Parathyroid adenoma (tissue), 2 donors: ENCODE measurements around the gene EXOSC9.
"Not testable (repeated sequence)": the region's sequence is repeated elsewhere in the genome, so short reads cannot be mapped to it uniquely, and the experiment has no call there.

Experiments used
- H2AFZ ChIP-seq: fragments of 300-600 bp; sonication (generic); one replicate; pipeline ENCODE4 v1.7.0; 2017; ENCODE audit warnings: antibody characterized with exemption, mild to moderate bottlenecking
- H3K27ac ChIP-seq: fragments of 300-600 bp; sonication (generic); one replicate; pipeline ENCODE4 v1.7.0; 2017
- H3K27me3 ChIP-seq: fragments of 300-600 bp; sonication (generic); one replicate; pipeline ENCODE4 v1.7.0; 2017; ENCODE audit warnings: low read length; ENCODE audit not compliant: control insufficient read depth, insufficient read depth
- H3K36me3 ChIP-seq: fragments of 300-600 bp; sonication (generic); one replicate; pipeline ENCODE4 v1.7.0; 2017; ENCODE audit warnings: low read length; ENCODE audit not compliant: control insufficient read depth, insufficient read depth
- H3K4me1 ChIP-seq: fragments of 300-600 bp; sonication (generic); one replicate; pipeline ENCODE4 v1.7.0; 2017; ENCODE audit warnings: control low read depth
- H3K4me2 ChIP-seq: fragments of 300-600 bp; sonication (generic); one replicate; pipeline ENCODE4 v1.7.0; 2017; ENCODE audit warnings: low read length
- H3K4me3 ChIP-seq: fragments of 300-600 bp; sonication (generic); one replicate; pipeline ENCODE4 v1.7.0; 2017; ENCODE audit warnings: low read depth, low read length
- H3K79me2 ChIP-seq: fragments of 300-600 bp; sonication (generic); one replicate; pipeline ENCODE4 v1.7.0; 2017; ENCODE audit warnings: control low read depth
- H3K9ac ChIP-seq: fragments of 300-600 bp; sonication (generic); one replicate; pipeline ENCODE4 v1.7.0; 2017; ENCODE audit warnings: mild to moderate bottlenecking
- H3K9me3 ChIP-seq: fragments of 300-600 bp; sonication (generic); one replicate; pipeline ENCODE4 v1.7.0; 2017; ENCODE audit warnings: low read length; ENCODE audit not compliant: control insufficient read depth
- TF ChIP-seq, protein P1 (sequence below): fragments of 300-600 bp; sonication (generic); IDR thresholded peaks from one replicate; pipeline ENCODE4 v1.7.0; 2017; ENCODE audit warnings: antibody characterized with exemption, mild to moderate bottlenecking
- donor health status: primary hyperparathyroidism.

The EXOSC9 gene, protein sequence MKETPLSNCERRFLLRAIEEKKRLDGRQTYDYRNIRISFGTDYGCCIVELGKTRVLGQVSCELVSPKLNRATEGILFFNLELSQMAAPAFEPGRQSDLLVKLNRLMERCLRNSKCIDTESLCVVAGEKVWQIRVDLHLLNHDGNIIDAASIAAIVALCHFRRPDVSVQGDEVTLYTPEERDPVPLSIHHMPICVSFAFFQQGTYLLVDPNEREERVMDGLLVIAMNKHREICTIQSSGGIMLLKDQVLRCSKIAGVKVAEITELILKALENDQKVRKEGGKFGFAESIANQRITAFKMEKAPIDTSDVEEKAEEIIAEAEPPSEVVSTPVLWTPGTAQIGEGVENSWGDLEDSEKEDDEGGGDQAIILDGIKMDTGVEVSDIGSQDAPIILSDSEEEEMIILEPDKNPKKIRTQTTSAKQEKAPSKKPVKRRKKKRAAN

DNA sequence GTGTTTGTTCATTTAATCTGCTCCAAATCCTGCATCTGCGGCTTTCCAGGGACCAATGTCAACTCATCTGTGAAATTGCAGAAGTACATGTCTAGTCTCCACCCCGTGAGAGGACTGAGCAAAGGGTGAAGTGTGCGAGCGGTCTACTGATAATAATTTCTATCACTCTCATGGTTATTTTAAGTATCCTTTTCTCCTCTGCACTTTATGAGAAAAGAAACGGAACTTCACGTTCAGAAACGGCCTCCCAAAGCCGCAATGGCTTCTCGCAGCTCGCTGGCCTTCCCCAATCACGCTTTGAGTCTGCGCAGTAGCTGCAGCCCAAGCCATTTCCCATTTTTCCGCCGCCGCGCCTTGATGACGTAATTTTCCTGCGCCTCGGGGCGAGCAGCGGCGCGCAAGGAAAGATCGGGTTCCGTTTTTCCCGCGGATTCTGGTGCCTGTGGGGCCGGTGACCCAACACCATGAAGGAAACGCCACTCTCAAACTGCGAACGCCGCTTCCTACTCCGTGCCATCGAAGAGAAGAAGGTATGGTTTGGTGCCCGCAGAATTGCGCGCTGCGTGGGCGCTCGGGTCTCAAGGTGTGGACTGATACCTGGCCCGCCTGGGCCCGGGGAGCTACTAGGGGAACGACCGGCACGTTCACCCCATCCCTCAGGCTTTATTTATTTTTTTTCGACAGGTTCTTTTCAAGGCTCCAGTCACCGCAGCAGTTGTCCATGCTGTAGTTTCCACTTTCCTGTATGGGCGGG lies at the start of gene EXOSC9:
Gene EXOSC9, plus strand, starts transcription at position 363 of the 754 bp plus-strand sequence. Its CDS starts 102 bp downstream, at position 465.
- peak within 1 kb of the TSS; percentile 96 for H3K4me2 ChIP-seq
- H3K27ac ChIP-seq: peak within 1 kb of the TSS; percentile 90
- no peaks in the 10 kb centered on the region for H3K9me3 ChIP-seq
- H3K4me3 ChIP-seq: peak within 1 kb of the TSS; percentile 78
- no peaks in the 10 kb centered on the region for H3K79me2 ChIP-seq
- H2AFZ ChIP-seq: peak within 1 kb of the TSS; percentile 100
- no peaks in the 10 kb centered on the region for H3K36me3 ChIP-seq
- no peaks in the 10 kb centered on the region for H3K27me3 ChIP-seq
- peaks cover 2% of the 10 kb centered on the region for H3K4me1 ChIP-seq
- peak within 1 kb of the TSS; percentile 67 for H3K9ac ChIP-seq
- TF ChIP-seq, protein P1, sequence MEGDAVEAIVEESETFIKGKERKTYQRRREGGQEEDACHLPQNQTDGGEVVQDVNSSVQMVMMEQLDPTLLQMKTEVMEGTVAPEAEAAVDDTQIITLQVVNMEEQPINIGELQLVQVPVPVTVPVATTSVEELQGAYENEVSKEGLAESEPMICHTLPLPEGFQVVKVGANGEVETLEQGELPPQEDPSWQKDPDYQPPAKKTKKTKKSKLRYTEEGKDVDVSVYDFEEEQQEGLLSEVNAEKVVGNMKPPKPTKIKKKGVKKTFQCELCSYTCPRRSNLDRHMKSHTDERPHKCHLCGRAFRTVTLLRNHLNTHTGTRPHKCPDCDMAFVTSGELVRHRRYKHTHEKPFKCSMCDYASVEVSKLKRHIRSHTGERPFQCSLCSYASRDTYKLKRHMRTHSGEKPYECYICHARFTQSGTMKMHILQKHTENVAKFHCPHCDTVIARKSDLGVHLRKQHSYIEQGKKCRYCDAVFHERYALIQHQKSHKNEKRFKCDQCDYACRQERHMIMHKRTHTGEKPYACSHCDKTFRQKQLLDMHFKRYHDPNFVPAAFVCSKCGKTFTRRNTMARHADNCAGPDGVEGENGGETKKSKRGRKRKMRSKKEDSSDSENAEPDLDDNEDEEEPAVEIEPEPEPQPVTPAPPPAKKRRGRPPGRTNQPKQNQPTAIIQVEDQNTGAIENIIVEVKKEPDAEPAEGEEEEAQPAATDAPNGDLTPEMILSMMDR: no peak

DNA sequence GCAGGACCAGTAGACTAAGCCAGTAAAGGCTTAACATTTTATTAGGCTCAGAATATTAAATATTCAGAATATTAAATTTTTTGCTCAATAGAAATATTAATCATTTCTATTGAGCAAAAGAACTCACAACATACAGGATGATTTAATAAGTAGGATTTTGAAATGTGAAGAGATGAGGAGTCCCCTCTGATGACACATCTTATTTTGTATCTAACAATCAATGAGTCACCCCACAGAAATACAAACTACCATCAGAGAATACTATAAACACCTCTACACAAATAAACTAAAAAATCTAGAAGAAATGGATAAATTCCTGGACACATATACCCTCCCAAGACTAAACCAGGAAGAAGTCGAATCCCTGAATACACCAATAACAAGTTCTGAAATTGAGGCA lies 49.0 kb upstream of the EXOSC9 start:
- not testable (repeated sequence) for H3K27me3 ChIP-seq, H3K4me2 ChIP-seq, H3K9ac ChIP-seq, H3K4me3 ChIP-seq, H3K36me3 ChIP-seq, H3K79me2 ChIP-seq, H3K9me3 ChIP-seq, H2AFZ ChIP-seq, H3K4me1 ChIP-seq, H3K27ac ChIP-seq

DNA sequence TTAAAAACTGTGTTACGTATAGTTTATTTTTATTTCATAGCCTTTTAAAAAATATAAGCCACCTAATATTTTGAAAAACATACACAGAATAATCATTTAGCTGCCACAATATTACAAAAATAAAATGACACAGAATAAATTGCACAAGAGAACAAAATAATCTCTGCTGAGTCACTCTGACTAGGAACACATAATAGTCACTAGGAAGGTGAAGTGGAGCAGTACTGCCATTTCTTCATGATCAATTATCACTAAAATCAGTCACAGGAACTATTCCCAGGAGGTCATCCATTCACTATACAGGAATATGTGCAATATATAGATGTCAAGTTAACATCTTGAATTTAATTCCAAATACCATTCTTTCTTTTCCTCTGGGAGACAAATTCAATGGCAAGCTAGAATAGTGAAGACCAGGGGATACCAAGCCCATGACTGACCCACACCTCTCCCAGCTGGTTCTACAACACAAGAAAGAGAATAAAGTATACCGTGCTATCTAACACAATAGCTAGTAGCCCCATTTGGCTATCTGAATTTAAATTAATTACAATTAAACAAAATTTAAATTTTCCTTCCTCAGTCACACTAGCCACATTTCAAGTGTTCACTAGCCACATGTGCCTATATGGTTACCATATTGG lies 42.1 kb upstream of the EXOSC9 start:
- Histone ChIP-seq H3K79me2 (no peaks in the 10 kb centered on the region), H3K4me3 (no peak overlapping the region), H3K27me3 (no peaks in the 10 kb centered on the region), H2AFZ (no peak overlapping the region), H3K27ac (no peak overlapping the region), H3K36me3 (no peaks in the 10 kb centered on the region), H3K4me2 (no peak overlapping the region), H3K4me1 (no peaks in the 10 kb centered on the region), H3K9me3 (no peaks in the 10 kb centered on the region), H3K9ac (no peak overlapping the region)
- TF ChIP-seq, protein P1: no peak

DNA sequence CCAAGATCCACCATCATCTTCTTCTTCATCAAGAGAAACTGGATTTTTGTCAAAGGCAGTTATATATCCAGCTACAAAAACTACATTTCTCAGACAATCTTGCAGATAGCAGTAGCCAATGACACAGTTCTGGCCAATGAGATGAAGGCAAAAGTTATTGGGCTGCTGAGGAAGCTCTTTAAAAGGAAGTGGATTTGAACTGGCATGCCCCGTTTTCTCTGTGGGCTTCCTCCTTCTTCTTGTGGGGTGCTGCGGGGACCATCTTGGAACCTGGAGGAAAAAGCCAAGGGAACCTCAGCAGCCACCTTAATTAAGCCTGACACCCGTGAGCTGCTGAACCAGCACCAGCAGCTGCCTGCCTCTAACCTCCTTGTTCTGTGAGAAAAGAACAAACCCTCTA lies 40.9 kb upstream of the EXOSC9 start:
- no peak overlapping the region for H3K4me3 ChIP-seq
- H3K36me3 ChIP-seq: no peaks in the 10 kb centered on the region
- no peaks in the 10 kb centered on the region for H3K4me1 ChIP-seq
- no peaks in the 10 kb centered on the region for H3K79me2 ChIP-seq
- no peak overlapping the region for H3K9ac ChIP-seq
- H3K27ac ChIP-seq: no peak overlapping the region
- H2AFZ ChIP-seq: no peak overlapping the region
- TF ChIP-seq, protein P1: no peak
- H3K4me2 ChIP-seq: no peak overlapping the region
- H3K9me3 ChIP-seq: no peaks in the 10 kb centered on the region
- no peaks in the 10 kb centered on the region for H3K27me3 ChIP-seq

DNA sequence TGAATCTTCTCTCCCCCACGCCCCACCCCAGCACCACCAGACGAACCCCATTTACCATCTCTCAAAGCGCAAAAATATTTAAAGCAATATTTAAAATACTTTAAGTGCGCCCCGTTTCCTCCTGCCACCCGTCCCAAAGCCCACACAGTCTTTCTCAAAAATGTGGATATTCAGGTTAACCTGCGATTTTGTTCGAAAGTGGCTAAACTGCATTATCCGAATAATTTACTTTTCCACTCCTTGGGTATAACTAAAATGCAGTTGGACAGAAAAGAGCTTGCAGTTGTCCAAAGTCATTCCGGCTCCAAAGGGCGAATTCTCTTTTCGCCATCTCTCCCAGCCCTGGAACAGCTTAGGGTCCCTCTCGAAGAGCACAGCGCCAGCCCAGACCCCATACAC lies 36.8 kb upstream of the EXOSC9 start:
- Histone ChIP-seq H3K27ac (no peak overlapping the region), H3K4me2 (peak overlapping the region; percentile 69), H3K4me1 (no peaks in the 10 kb centered on the region), H3K9ac (no peak overlapping the region), H2AFZ (peak overlapping the region; percentile 75), H3K36me3 (no peaks in the 10 kb centered on the region), H3K4me3 (peak overlapping the region; percentile 38), H3K79me2 (no peaks in the 10 kb centered on the region), H3K9me3 (no peaks in the 10 kb centered on the region), H3K27me3 (no peaks in the 10 kb centered on the region)
- TF ChIP-seq, protein P1: no peak
